Kidney (tissue), 14 donors: ENCODE measurements around the gene TSNAXIP1. TPM values are rescaled to one million over a fixed set of nuclear protein-coding genes. Genes with fewer than 3 reads are reported as not detected.

Experiments used
- DNase-seq, 5 donors: peaks; one replicate each; pipeline ENCODE4 v3.0.0-alpha.2; 2013 to 2020
- FAIRE-seq: peaks from 2 replicates; lab custom pipeline; 2012; peaks lifted over from hg19 to GRCh38; lab: Jason Lieb, UNC
- H3K27ac ChIP-seq, 2 donors: one replicate each; pipeline ENCODE4 v1.7.0; 2013; ENCODE audit warnings: low read depth in 2 of 2, low read length in 2 of 2, inconsistent platforms in 1 of 2
- H3K27me3 ChIP-seq: one replicate; pipeline ENCODE4 v1.7.1; 2013; ENCODE audit warnings: low read length, inconsistent platforms; ENCODE audit not compliant: control insufficient read depth, insufficient read depth
- H3K36me3 ChIP-seq, 3 donors: one replicate each; pipeline versions ENCODE4 v1.7.0 to v1.7.1; 2013; ENCODE audit warnings: low read length in 3 of 3, control low read depth in 1 of 3, inconsistent platforms in 1 of 3; ENCODE audit not compliant: insufficient read depth in 3 of 3, control insufficient read depth in 2 of 3
- H3K4me1 ChIP-seq, 3 donors: one replicate each; pipeline versions ENCODE4 v1.7.0 to v1.7.1; 2013; ENCODE audit warnings: low read length in 3 of 3, inconsistent platforms in 1 of 3, low read depth in 1 of 3; ENCODE audit not compliant: control insufficient read depth in 2 of 3, insufficient read depth in 2 of 3
- H3K4me3 ChIP-seq, 3 donors: one replicate each; pipeline versions ENCODE4 v1.7.0 to v1.8.1; 2013; ENCODE audit warnings: low read length in 3 of 3, control low read depth in 1 of 3, inconsistent platforms in 1 of 3
- H3K9ac ChIP-seq, 3 donors: one replicate each; pipeline versions ENCODE4 v1.7.0 to v1.7.1; 2013; ENCODE audit warnings: low read length in 3 of 3, control low read depth in 1 of 3, inconsistent platforms in 1 of 3
- H3K9me3 ChIP-seq, 3 donors: one replicate each; pipeline versions ENCODE4 v1.7.0 to v1.7.1; 2013; ENCODE audit warnings: low read length in 3 of 3, control low read depth in 1 of 3, inconsistent platforms in 1 of 3; ENCODE audit not compliant: control insufficient read depth in 2 of 3, insufficient read depth in 1 of 3
- CTCF ChIP-seq: IDR thresholded peaks from 3 replicates; pipeline ENCODE4 v1.5.1; 2012; ENCODE audit warnings: mild to moderate bottlenecking, moderate library complexity, borderline replicate concordance; ENCODE audit not compliant: insufficient read depth; ENCODE audit errors: extremely low read depth
- intact Hi-C: fragments of 100-400 bp; cut with DNase I; formaldehyde crosslinking; loops from one replicate; pipeline ENCODE4 v1.11.1; 2022
- polyA plus RNA-seq: library from polyadenylated mRNA; stranded (reverse); fragments of 350-450 nt; fragmentation: Illumina TruSeq; extraction: RNeasy Lipid Tissue Mini Kit (QIAGEN cat#74804); gene quantifications from one replicate; pipeline ENCODE4 v1.2.3, GENCODE V29; 2014; ENCODE audit warnings: low read depth, low replicate concordance; ENCODE audit not compliant: insufficient read depth
- total RNA-seq: library from RNA; stranded (reverse); fragmentation: NEBNext Ultra II Directional; extraction: Animal tissue kit (Norgen Biotek cat#: 25700); gene quantifications from one replicate; pipeline ENCODE4 v1.2.1, GENCODE V29; 2021
- donor health status: control.
- donor health status: control.
- donor health status: control.
- donor health status: control.
- donor health status: control.
- donor health status: DM: yes; HTN: yes; CAD: no.
- donor health status: Normal renal cell carcinoma (clear cell type).

The TSNAXIP1 gene
- total and polyA plus RNA-seq, 2 donors from 2014 or later = 2.8 to 3.9 TPM

DNA sequence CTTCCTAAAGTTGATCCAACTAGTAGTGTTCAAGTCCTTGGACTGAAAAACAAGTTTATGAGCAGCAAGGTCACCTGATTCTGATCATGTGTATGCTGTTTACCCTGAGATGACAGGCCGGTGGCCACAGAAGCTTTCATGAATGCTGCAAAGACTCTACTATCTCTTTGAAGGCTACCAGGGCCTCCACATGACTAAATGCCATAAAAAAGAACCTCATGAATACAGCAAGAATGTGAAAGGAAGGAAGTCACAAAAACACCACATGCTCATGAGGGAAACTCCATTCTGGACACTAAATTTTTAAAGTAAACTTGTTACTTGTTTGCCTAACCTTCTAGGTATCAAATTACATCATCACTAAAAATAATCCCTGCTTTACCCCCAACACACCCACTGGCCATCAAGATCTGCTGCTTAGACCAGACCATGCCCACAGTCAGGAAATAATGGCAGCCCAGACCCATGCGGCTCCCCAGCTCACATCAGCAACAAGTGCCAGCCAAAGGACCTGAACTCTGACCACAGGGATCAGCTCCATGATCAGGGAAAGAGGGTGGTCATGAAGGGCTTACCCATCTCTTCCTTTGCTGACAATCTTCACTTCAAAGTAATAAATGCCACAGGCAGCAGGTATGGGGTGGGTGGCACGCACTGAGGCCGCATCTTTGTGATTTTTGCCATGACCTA lies 1.7 kb upstream of the TSNAXIP1 start:
- no peaks in the 10 kb centered on the region for H3K27me3 ChIP-seq
- H3K27ac ChIP-seq = no peak overlapping the region
- TF ChIP-seq CTCF = no peak
- intact Hi-C loops = no loop called here
- no peaks in the 10 kb centered on the region for H3K9me3 ChIP-seq
- DNase-seq (no peak), FAIRE-seq (no peak)
- peaks cover 0 to 9% (median 8%) of the 10 kb centered on the region in 3 donors for H3K36me3 ChIP-seq
- H3K4me1 ChIP-seq = peaks cover 0 to 16% (median 11%) of the 10 kb centered on the region in 3 donors
- H3K9ac ChIP-seq = peak overlapping the region in 2 of 3 donors; percentile 89 to 95
- peak overlapping the region; percentile 86 to 94 (median 89) for H3K4me3 ChIP-seq

DNA sequence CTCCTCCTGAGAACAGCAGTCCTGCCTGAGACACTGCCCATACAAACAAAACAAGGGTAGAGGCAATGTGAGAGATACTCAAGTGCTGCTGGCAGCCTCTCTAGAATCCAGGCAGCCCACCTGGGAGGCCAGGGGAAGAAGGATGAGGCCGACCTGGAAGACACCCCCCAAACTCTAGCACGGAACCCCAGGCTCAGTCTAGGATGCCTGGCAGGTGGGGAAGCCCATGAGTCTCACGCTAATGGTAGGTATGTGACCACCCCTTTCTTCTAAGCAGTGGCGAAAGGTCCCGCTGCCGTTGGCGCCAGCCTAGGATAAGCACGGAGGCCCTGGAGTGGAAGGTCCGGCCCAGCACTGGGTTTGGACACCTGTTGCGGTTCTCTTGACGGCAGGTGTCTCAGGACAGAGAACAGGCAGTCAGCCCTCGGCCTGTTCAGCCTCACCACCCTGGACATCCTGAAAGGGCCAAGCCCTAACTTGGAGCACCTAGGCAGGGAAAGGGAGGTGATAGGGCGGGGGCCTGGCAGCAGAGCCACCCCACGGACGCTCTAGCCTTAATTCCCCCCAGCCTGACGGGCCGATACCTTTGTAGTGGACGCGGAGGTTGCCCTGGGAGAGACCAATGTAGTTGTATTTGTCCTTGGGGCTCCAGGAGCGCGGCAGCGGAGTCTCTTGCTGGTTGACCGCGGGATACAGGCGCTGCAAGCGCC lies 816 bp upstream of the TSNAXIP1 start:
- intact Hi-C loops = no loop called here
- FAIRE-seq (no peak), DNase-seq (peak in 2 of 5 donors; percentile 15 to 79)
- Histone ChIP-seq H3K9ac (peak overlapping the region; percentile 81 to 95 (median 89)), H3K27me3 (no peaks in the 10 kb centered on the region), H3K27ac (peak overlapping the region; percentile 67 to 69), H3K4me1 (peaks cover 0 to 16% (median 11%) of the 10 kb centered on the region in 3 donors), H3K36me3 (peaks cover 0 to 8% (median 6%) of the 10 kb centered on the region in 3 donors), H3K9me3 (no peaks in the 10 kb centered on the region), H3K4me3 (peak overlapping the region; percentile 86 to 94 (median 89))
- TF ChIP-seq CTCF = no peak

DNA sequence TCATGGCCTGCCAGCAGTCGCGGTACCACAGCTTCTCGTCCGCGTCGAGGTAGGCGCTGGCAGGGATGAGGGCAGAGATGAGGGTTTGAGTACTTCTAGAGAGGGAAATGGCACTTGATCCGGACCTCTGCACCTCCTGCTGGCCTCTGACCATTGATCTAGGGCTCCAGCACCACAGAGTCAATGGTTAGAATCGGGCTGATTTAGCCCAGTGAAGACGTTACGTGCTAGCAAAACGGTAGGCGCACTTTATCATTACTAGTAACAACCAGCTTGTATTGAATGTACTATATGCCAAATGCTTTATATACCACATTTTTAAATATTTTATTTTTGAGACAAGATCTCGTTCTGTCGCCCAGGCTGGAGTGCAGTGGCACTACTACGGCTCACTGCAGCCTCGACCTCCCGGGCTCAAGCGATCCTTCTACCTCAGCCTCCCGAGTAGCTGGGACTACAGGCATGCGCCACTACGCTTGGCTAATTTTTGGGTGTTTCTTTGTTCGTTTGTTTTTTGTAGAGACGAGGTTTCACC lies 526 bp downstream of the TSNAXIP1 start:
- H3K27ac ChIP-seq = peak overlapping the region in 1 of 2 donors; percentile 49
- H3K4me1 ChIP-seq = peaks cover 0 to 16% (median 11%) of the 10 kb centered on the region in 3 donors
- peak overlapping the region; percentile 74 to 94 (median 86) for H3K4me3 ChIP-seq
- peak overlapping the region in 2 of 3 donors; percentile 66 to 73 for H3K9ac ChIP-seq
- intact Hi-C loops = no loop called here
- no peak for TF ChIP-seq CTCF
- no peak for FAIRE-seq
- peaks cover 0 to 4% (median 1%) of the 10 kb centered on the region in 3 donors for H3K36me3 ChIP-seq
- no peaks in the 10 kb centered on the region for H3K9me3 ChIP-seq
- peak in 1 of 5 donors; percentile 7 for DNase-seq
- no peaks in the 10 kb centered on the region for H3K27me3 ChIP-seq
